Measurements from ENCODE around the gene SLC37A4.

DNA sequence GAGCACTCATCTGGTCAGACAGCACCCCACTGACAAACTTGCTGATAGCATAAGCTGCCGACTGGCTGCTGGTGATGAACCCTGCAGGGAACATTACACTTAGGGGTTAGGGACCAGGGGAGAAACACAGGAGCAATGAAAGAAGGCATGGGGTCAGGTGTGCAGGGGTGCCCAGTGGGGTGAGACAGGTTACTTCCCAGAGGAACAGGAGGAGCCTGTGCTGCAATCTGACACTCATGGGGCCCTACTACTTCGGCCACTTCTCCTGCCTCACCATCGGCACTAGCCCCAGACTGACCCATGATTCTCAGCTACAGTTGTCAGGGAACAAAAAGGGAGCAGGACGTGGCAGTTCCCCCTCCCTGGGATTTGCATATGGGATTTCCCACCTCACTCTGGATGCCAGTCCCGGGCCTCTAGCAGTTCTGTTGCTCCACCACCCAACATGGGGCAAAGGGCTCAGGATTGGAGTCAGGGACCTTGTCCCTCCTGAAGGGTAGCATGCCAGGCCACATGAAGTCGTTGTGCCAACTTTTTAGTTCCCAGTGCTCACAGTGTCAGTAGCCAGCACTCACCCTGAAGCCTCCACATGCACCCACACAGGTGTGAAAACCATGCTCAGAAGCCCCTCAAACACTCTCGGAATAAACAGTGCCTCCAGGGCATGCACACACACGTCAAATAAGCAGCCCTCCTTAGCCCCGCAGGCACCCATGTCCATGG is 2.2 kb downstream of the SLC37A4 start:
- TF ChIP-seq REST (IDR thresholded peaks at IDR 0.05; ENCODE audit: low read depth) (no peak), TCF12 (IDR thresholded peaks at IDR 0.05; ENCODE audit: low read depth) (no peak), YY1 (IDR thresholded peaks at IDR 0.05; ENCODE audit: low read depth) (no peak), TAF1 (IDR thresholded peaks at IDR 0.05; ENCODE audit: low read depth) (no peak), EP300 (IDR thresholded peaks at IDR 0.05; ENCODE audit: borderline replicate concordance) (no peak), RAD21 (IDR thresholded peaks at IDR 0.05; ENCODE audit: low read depth) (no peak), CEBPB (IDR thresholded peaks at IDR 0.05) (no peak), CREB1 (IDR thresholded peaks at IDR 0.05; ENCODE audit: low read depth) (no peak), FOXM1 (IDR thresholded peaks at IDR 0.05; ENCODE audit: borderline replicate concordance, low read depth) (no peak), ZBTB7A (IDR thresholded peaks at IDR 0.05; ENCODE audit: low read depth) (no peak), TEAD4 (IDR thresholded peaks at IDR 0.05) (no peak), EGR1 (IDR thresholded peaks at IDR 0.05) (no peak)
- TF ChIP-seq, protein P1, sequence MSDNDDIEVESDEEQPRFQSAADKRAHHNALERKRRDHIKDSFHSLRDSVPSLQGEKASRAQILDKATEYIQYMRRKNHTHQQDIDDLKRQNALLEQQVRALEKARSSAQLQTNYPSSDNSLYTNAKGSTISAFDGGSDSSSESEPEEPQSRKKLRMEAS (IDR thresholded peaks at IDR 0.05): 0 out of 2 replicates have a peak, but pooled peaks have one; percentile 18
